GM04503 (cell line): ENCODE results near the gene BTNL9.
"Not testable (repeated sequence)": the region's sequence is repeated elsewhere in the genome, so short reads cannot be mapped to it uniquely, and the experiment has no call there.

Source experiments
- DNase-seq: peaks from one replicate; pipeline ENCODE4 v3.0.0-alpha.2; 2012; ENCODE audit warnings: low read depth

Gene BTNL9

GRCh38 chr5:181039931-181040630 is at the start of gene BTNL9:
BTNL9 (plus strand) TSS chr5:181040266; CDS start chr5:181045490, 5,224 bp downstream.
- no peak for DNase-seq

GRCh38 chr5:180990882-180991242 is 49.2 kb upstream of the BTNL9 start:
- no peak for DNase-seq

GRCh38 chr5:181001947-181002346 is 38.1 kb upstream of the BTNL9 start:
- DNase-seq, result no peak

- no peak for DNase-seq
Measured at GRCh38 chr5:181005791-181006190, 34.3 kb upstream of the BTNL9 start.

- no peak for DNase-seq
Measured at GRCh38 chr5:181008136-181008535, 31.9 kb upstream of the BTNL9 start.

- not testable (repeated sequence) for DNase-seq
Measured at GRCh38 chr5:181010018-181010417, 30.0 kb upstream of the BTNL9 start.

GRCh38 chr5:181014654-181015053 is 25.4 kb upstream of the BTNL9 start:
- DNase-seq, result not testable (repeated sequence)

GRCh38 chr5:181017448-181017847 is 22.6 kb upstream of the BTNL9 start:
- DNase-seq, result not testable (repeated sequence)

GRCh38 chr5:181020688-181021087 is 19.4 kb upstream of the BTNL9 start:
- no peak for DNase-seq

GRCh38 chr5:181024245-181025064 is 15.6 kb upstream of the BTNL9 start:
- no peak for DNase-seq

- no peak for DNase-seq
Measured at GRCh38 chr5:181027452-181028031, 12.5 kb upstream of the BTNL9 start.

- no peak for DNase-seq
Measured at GRCh38 chr5:181028032-181028819, 11.8 kb upstream of the BTNL9 start.

GRCh38 chr5:181031716-181032115 is 8.3 kb upstream of the BTNL9 start:
- DNase-seq, result no peak

- DNase-seq, result no peak
Measured at GRCh38 chr5:181035991-181036815, 3.9 kb upstream of the BTNL9 start.

GRCh38 chr5:181036816-181037364 is 3.2 kb upstream of the BTNL9 start:
- no peak for DNase-seq

GRCh38 chr5:181037365-181037861 is 2.7 kb upstream of the BTNL9 start:
- no peak for DNase-seq

- DNase-seq, result no peak
Measured at GRCh38 chr5:181039471-181039870, 595 bp upstream of the BTNL9 start.

- DNase-seq, result no peak
Measured at GRCh38 chr5:181040631-181040945, 522 bp downstream of the BTNL9 start.

GRCh38 chr5:181041043-181041442 is 977 bp downstream of the BTNL9 start:
- no peak for DNase-seq

- no peak for DNase-seq
Measured at GRCh38 chr5:181042036-181042713, 2.1 kb downstream of the BTNL9 start.
